Measurements from ENCODE around the gene IL1RN. TPM values are rescaled to one million over a fixed set of nuclear protein-coding genes. Genes with fewer than 3 reads are reported as not detected.
A peak's percentile ranks its signal among the peaks of the same experiment; 100 is the strongest.

IL1RN gene
- total and polyA plus RNA-seq, 2 of the 8 experiments (the other 6 are each of a cell fraction or from before 2014, with no cell fraction given), result not detected

GRCh38 chr2:113181258-113182051 is 54.1 kb downstream of the IL1RN start:
- H4K5ac ChIP-seq (ENCODE audit: insufficient read length, low read depth, low read length), result no peak overlapping the region
- no peak overlapping the region for H3K4me3 ChIP-seq (ENCODE audit: extremely low read depth in 1 of 4, insufficient read depth in 2 of 4, low read depth in 3 of 4, low read length in 4 of 4)
- no peak overlapping the region for H2BK5ac ChIP-seq (ENCODE audit: low read depth, low read length)
- H3K23ac ChIP-seq (ENCODE audit: insufficient read length), result no peak overlapping the region
- 0 out of 2 replicates have a peak overlapping the region, but pooled peaks have one; percentile 27 for H2BK12ac ChIP-seq (ENCODE audit: low read depth, low read length)
- H3K56ac ChIP-seq (replicated peaks; ENCODE audit: insufficient read length, low read depth, low read length), result no peak overlapping the region
- no peak overlapping the region for H2BK120ac ChIP-seq (replicated peaks; ENCODE audit: low read depth, low read length)
- H3K14ac ChIP-seq (ENCODE audit: insufficient read length), result peak overlapping the region; percentile 81
- H3K9ac ChIP-seq (replicated peaks in 1 of 4; ENCODE audit: extremely low read depth in 1 of 4, low read depth in 3 of 4, low read length in 3 of 4), result no peak overlapping the region
- FAIRE-seq (no peak), DNase-seq (ENCODE audit: low read depth in 1 of 2, low spot score in 2 of 2) (no peak)
- no peak overlapping the region for H2AK5ac ChIP-seq (ENCODE audit: low read depth, low read length)
- no peak overlapping the region for H2BK15ac ChIP-seq (ENCODE audit: low read length)
- 0 out of 2 replicates have a peak overlapping the region, but pooled peaks have one; percentile 14 for H2AFZ ChIP-seq (ENCODE audit: low read length)
- ChIA-PET CTCF (ENCODE audit: partially characterized antibody) (interaction anchor here (0.7 to 3.9 kb wide), 11 partner anchors 9 to 116 kb away, joined by 3 to 34 read pairs (median 5); no protein-coding TSS in a partner anchor), POLR2A (ENCODE audit: partially characterized antibody) (no interaction called here)
- peak overlapping the region; percentile 33 for H3K4ac ChIP-seq (replicated peaks; ENCODE audit: insufficient read length, low read depth, low read length)
- no peak overlapping the region for H4K91ac ChIP-seq (replicated peaks; ENCODE audit: insufficient read length, low read length)
- no peak overlapping the region; the same call in 1 of the 2 replicates for H4K8ac ChIP-seq (ENCODE audit: extremely low read depth, insufficient read depth, low read length)
- H3K79me1 ChIP-seq (ENCODE audit: low read depth, low read length), result no peaks in the 10 kb centered on the region
- H3K23me2 ChIP-seq (ENCODE audit: low read depth, low read length), result 0 out of 2 replicates have a peak, but pooled peaks cover 2% of the 10 kb centered on the region
- H3K27ac ChIP-seq (ENCODE audit: low read depth, low read length), result no peak overlapping the region
- H3K27me3 ChIP-seq (replicated peaks in 1 of 4; ENCODE audit: control insufficient read depth in 3 of 4, extremely low read depth in 1 of 4, insufficient read depth in 3 of 4, low read length in 3 of 4), result no peaks in the 10 kb centered on the region
- WGBS, 2 experiments (ENCODE audit: extremely low coverage in 1 of 2, insufficient coverage in 1 of 2, insufficient read length in 1 of 2, insufficient replicate concordance in 2 of 2, low coverage in 1 of 2, low lambda C conversion rate in 2 of 2, missing lambda C conversion rate in 1 of 2), result 84% methylated on average over 8 of the region's 8 CpGs; no CpG with 5 or more reads in 1 of the 2 experiments
- H3K79me2 ChIP-seq (ENCODE audit: control insufficient read depth in 1 of 2, insufficient read depth in 2 of 2, low read length in 2 of 2), result no peaks in the 10 kb centered on the region
- no peaks in the 10 kb centered on the region for H3K36me3 ChIP-seq (ENCODE audit: control insufficient read depth in 2 of 4, insufficient read depth in 4 of 4, low read length in 3 of 4)
- no peak overlapping the region for H3K4me2 ChIP-seq (ENCODE audit: insufficient read depth in 1 of 2, low read depth in 2 of 2, low read length in 2 of 2)
- no peak overlapping the region for H2BK20ac ChIP-seq (ENCODE audit: low read length)
- no peaks in the 10 kb centered on the region for H4K20me1 ChIP-seq (replicated peaks in 1 of 2; ENCODE audit: control insufficient read depth in 1 of 2, insufficient read depth in 2 of 2, low read length in 2 of 2)
- H3K9me3 ChIP-seq (ENCODE audit: insufficient read depth in 2 of 2, low read depth in 1 of 2, low read length in 1 of 2), result no peaks in the 10 kb centered on the region
- H3K4me1 ChIP-seq (replicated peaks in 1 of 4; ENCODE audit: control insufficient read depth in 3 of 4, insufficient read depth in 4 of 4, low read length in 3 of 4), result peaks cover 0 to 6% (median 2%) of the 10 kb centered on the region in 4 experiments; a peak in 3 of 7 replicates
- H3K18ac ChIP-seq (ENCODE audit: extremely low read depth, low read length), result no peak overlapping the region
- no peak for TF ChIP-seq ATF2 (IDR thresholded peaks at IDR 0.05; ENCODE audit: low read length)
- TF ChIP-seq ASH2L (IDR thresholded peaks at IDR 0.05; ENCODE audit: low read length), result no peak
- TF ChIP-seq SIN3A (conservative IDR thresholded peaks at IDR 0.05 in 1 of 2, IDR thresholded peaks at IDR 0.05 in 1 of 2; ENCODE audit: low read depth in 1 of 2, low read length in 2 of 2), result no peak
- no peak for TF ChIP-seq E2F6 (IDR thresholded peaks at IDR 0.05)
- no peak for TF ChIP-seq HDAC2 (IDR thresholded peaks at IDR 0.05; ENCODE audit: borderline replicate concordance in 1 of 2, low read depth in 2 of 2, low read length in 2 of 2)
- no peak for TF ChIP-seq EP300 (IDR thresholded peaks at IDR 0.05; ENCODE audit: borderline replicate concordance in 1 of 2, low read depth in 2 of 2, low read length in 2 of 2)
- TF ChIP-seq KDM1A (IDR thresholded peaks at IDR 0.05; ENCODE audit: borderline replicate concordance, low read length), result no peak
- no peak for TF ChIP-seq SP2 (IDR thresholded peaks at IDR 0.05; ENCODE audit: low read length)

Measured in H1 (cell line).